ENCODE results near the gene NLK.

- TF ChIP-seq POLR2A (IDR thresholded peaks at IDR 0.05) (no peak), CTCF (IDR thresholded peaks at IDR 0.05) (no peak)
These were observed 148.5 kb downstream of the NLK start for GRCh38 chr17:28191018-28191417.

Data from tibial nerve (tissue), 3 donors.